HG03175 (cell line): Measurements from ENCODE around the gene ATP11A.
"Not testable (repeated sequence)": the region's sequence is repeated elsewhere in the genome, so short reads cannot be mapped to it uniquely, and the experiment has no call there.

ENCODE experiments used
- ATAC-seq: cut with Tn5 transposase; IDR thresholded peaks from one replicate; pipeline ENCODE4 v1.9.1; 2021; ENCODE audit warnings: mild to moderate bottlenecking, moderate library complexity; ENCODE audit not compliant: unreplicated experiment

Gene ATP11A

GRCh38 chr13:112790735-112791641 lies 101.2 kb downstream of the ATP11A start:
- ATAC-seq: no peak

GRCh38 chr13:112791663-112792440 lies 102.0 kb downstream of the ATP11A start:
- no peak for ATAC-seq

- no peak for ATAC-seq
Measured at GRCh38 chr13:112792511-112792910, 102.7 kb downstream of the ATP11A start.

GRCh38 chr13:112793545-112794445 lies 104.0 kb downstream of the ATP11A start:
- ATAC-seq: no peak

GRCh38 chr13:112795277-112795676 lies 105.4 kb downstream of the ATP11A start:
- no peak for ATAC-seq

GRCh38 chr13:112796190-112796915 lies 106.5 kb downstream of the ATP11A start:
- no peak for ATAC-seq

GRCh38 chr13:112799394-112799793 lies 109.6 kb downstream of the ATP11A start:
- no peak for ATAC-seq

- ATAC-seq: no peak
Measured at GRCh38 chr13:112800057-112800456, 110.2 kb downstream of the ATP11A start.

GRCh38 chr13:112800807-112801206 lies 111.0 kb downstream of the ATP11A start:
- ATAC-seq: not testable (repeated sequence)

- peak; percentile 48 for ATAC-seq
Measured at GRCh38 chr13:112802802-112803195, 113.0 kb downstream of the ATP11A start.

- ATAC-seq: peak; percentile 53
Measured at GRCh38 chr13:112803422-112803821, 113.6 kb downstream of the ATP11A start.

GRCh38 chr13:112804374-112804773 lies 114.5 kb downstream of the ATP11A start:
- no peak for ATAC-seq

- ATAC-seq: no peak
Measured at GRCh38 chr13:112806739-112807652, 117.2 kb downstream of the ATP11A start.

- no peak for ATAC-seq
Measured at GRCh38 chr13:112807653-112808376, 118.0 kb downstream of the ATP11A start.

- ATAC-seq: no peak
Measured at GRCh38 chr13:112808377-112809140, 118.7 kb downstream of the ATP11A start.

- no peak for ATAC-seq
Measured at GRCh38 chr13:112809332-112810315, 119.8 kb downstream of the ATP11A start.

- ATAC-seq: no peak
Measured at GRCh38 chr13:112810608-112811007, 120.8 kb downstream of the ATP11A start.
